ENCODE results near the gene PRELID3B.
A peak's percentile ranks its signal among the peaks of the same experiment; 100 is the strongest.

PRELID3B gene

DNA sequence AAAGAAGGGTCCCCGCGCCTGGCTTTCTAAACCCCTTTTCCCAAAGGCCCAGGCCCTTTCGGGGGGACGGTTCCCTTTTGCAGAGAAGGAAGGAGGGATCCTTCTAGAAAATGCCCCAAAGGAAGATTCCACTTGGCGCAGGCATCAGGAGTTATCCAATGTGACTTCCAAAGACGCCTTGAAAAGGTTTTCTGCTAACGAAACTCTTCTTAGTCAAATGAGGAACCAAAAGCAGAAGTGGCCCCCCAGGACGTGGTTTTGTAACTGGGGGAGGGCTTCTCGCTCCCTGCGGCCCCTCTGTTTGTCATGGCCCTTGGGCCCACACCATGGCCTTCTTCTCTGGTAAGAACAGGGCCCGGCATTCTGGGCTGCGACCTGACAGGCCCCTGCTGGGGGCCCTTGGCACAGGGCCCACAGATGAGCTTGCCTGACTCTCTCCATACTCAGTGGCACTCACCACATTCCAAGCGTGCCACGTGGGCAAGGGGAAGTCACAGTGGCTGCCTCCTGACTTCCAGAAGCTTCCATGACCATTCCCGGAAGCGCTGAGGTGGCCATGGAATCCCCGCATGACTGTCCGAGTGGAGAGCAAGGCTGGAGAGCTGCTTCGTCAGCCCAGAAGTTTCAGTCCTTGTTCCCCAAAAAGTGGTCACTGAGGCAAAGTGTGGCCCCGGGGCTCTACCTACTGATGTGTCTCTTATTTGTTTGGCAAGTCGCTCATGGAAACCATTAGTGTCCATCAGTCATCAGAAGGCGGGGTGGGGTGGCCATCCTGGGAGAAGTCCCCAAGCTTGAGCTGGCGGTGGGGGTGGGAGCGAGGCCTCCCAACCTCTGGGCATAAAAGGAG is 34.7 kb downstream of the PRELID3B start:
- DNase-seq: no peak

DNA sequence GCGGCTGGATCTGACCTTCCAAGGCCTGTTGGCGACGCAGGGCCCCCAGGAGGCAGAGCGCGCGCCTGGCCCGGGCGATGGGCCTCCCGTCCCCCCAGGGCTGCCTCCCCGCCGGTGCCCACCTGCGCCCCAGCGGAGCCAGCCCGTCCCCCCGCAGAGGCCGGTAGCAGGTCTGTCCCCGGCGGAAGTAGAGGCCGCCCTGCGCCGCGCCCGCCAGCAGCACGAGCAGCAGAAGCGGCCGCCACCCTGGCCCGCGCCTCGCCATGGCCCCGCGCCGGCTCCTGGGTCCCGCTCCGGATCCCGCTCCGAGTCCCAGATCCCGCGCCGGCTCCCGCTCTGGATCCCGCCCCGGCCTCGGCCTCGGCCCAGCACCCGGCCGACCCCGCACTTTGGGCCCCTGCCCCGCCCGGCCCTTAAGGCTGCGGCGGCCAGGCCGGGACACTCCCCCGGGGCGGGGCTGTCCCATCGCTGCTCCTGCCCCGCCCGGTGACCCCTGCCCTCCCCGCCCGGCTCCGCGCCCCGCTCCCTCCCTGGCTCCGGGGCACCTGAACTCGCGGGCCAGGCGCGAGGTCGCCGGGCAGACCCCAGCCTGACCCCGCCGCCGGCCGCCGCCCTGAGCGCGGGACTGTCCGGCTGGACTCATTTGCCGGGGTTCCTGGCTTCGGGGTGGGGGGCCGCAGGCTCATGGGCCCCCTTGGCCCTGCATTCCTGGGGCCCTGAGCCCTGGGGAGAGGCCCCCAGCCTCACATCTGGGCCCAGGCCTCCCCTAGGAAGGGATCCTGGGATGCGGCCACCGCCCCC is 35.5 kb downstream of the PRELID3B start, which contains the start of gene CTSZ:
Gene CTSZ, minus strand, starts transcription at position 391 of the 801 bp plus-strand sequence. Its CDS starts 126 bp downstream, at position 265.
- DNase-seq: no peak

DNA sequence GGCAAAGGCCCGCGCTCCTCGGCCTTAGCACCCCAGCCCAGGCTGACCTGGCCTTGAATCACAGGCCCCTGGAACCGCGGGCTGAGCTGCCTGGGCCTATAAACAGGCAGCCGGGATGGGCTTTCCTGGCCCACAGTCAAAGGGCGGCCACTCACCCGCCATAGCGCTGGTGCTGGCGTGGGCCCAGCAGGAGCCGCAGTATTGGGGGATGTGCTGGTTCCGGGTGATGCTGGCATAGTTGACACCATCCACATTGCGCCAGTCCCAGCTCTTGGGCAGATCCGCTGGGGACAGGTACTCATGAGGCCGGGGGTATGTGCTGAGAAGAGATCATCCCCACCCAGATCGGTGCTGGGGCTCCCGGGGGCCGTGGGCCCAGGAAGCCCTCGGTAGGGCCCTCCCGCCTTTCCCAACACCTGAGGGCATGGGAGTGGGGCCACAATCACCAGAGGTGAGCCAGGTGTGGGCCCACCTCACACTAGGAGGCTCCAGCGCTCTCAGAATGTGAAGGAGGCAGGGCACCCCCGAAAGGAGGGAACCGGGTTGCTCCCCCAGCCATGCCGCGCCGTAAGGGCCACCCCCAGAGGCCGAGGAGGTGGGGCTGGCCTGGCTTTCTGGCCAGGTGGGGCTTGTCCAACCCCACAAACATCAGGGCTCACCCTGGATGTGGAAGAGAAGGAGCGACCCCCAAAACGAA is 36.3 kb downstream of the PRELID3B start:
- DNase-seq: no peak

DNA sequence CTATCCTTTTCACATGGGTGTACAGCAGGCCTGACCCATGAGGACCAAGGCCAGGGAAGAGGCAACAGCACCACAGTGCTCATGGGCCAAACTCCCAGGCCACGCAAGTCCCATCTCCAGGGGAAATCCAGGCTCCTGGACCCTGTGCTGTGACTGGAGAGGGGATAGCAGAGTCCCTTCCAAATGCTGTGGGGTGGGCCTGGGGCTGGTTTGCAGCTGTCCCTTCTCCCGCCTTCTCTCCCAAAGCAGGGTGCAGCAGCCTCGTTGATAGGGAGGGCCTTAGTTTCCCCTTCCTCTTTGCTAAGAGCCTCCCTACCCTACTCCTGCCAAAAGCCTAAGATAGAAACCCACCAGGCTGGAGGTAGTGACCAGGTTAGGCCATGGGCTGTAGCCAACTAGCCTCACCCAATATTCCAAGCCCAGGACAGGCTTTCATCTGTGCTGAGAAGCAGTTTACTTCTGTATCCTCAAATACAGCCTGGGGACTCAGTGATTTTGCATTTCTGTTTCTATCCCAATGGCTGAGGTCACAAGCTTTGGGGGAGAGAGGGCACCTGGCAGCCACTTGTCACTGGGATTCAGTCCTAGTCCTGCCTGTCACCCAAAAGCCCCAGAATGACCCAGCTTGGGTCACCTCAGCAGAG is 36.9 kb downstream of the PRELID3B start:
- no peak for DNase-seq

DNA sequence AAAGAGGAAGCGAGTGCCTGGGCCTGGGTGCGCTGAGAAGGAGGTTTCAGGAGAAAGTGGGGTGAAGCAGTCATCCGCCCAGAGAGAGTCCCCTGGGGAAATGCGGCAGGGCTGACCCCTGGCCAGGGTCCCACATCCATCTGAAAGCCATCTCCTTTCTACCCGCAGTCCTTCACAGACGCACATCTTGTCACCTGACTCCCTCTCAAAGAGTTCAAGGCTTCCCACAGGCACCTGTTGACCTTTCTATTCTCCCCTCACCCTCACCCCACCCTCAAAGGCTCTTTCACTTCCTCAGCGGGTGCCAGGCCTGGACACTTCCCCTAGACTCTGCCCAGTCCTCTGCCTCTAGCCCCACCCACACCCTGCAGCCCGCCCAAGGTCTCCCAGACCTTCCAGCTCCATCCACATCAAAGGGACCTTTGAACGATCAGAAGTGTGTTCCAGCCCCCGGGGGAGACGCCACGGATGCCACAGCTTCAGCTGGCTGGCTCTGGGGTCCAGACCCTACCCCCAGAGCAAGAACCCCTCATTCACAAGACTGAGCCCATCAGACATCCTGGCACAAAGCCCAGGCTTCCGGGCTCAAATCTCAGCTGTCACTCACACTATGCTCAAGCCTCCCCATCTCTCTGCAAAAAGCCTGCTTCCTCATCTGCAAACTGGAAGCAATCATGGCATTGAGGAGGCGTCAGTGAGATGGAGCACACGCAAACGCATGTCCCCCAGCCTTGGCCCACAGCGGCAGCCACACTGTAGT is 37.6 kb downstream of the PRELID3B start:
- peak; percentile 9 for DNase-seq

DNA sequence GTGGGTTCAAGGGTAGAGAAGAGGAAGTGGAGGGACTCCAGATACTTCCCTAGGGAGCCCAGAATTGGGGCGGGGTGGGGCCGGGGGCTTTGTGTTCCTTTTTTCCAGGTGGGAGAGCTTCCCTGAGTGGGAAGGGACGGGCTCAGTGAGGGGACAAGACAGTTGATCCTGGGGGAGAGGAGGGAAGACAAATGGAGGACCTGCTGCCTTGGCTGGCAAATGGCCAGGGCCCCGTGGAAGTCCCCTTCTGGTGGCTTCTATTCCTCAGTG is 38.2 kb downstream of the PRELID3B start:
- DNase-seq: peak; percentile 8

DNA sequence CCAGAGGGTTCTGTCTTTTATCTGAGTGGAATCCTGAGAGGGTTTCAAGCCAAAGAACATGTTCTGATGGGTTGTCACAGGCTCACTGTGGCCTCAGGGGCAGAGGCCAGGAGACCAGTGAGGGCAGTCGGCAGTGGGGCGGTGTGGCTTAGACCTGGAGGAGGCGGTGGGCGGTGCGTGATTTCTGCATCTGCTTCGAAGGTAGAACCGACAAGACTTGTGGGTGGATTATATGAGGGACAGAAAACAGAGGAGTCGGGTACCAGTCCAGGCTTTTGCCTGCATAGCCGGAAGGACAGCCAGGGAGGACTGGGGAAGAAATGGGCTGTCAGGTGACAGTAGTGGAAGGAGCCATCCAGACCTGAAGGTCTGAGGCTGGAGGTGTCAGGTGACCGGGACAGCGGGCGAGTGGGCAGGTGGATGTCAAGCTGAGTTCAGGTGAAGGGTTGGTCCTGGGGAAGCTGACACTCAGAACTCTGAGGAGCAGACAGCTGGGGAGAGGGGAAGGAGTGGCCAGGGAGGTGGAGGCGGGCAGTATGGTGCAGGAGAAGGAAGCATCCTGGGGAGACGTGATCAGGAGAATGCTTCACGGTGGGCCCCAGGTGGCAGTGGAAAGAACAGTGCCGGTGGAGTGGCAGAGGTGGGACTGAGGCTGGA is 38.6 kb downstream of the PRELID3B start:
- DNase-seq: no peak

DNA sequence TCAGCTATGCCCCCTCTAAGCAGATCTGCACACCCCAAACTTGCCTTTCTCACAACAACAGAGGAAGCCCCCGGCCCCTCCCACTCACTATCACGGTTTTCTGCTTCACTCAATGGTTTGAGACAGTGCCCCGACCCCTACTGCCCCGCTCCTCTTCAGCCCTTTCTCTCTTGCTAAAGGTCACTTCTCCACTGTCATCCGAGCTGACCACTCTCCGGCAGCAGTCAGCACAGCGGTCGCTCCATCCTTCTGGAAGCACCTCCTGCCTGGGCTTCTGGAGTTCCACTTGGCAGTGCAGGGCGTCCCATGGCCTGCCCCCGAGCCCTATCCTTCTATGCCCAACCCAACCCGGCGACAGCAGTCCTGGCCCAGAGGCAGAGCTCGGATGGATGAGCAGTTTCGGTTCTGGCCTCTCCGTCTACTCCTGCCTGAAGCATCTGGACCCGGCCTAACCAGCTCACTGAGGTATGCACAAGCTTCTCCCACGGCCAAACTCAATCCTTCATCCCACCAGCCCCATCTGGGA is 39.6 kb downstream of the PRELID3B start:
- no peak for DNase-seq

DNA sequence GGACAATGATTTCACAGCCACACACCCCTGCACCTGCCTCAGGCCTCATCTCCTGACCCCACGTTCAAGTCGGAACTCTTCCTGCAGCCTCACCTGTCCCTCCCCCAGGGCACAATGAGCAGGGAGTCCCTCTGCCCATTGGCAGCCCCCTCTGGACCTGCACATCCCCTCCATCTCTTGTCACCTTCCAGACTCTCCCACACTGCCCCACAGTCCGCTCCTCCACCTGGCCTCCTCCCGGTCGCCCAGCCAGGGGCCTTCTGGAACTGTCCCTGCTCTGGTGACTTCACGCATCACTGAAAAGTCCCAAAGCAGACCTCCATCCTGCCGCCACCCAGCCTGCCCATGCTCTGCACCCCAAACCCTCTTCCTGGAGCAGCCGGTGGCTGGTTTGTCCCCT is 40.2 kb downstream of the PRELID3B start:
- DNase-seq: no peak

DNA sequence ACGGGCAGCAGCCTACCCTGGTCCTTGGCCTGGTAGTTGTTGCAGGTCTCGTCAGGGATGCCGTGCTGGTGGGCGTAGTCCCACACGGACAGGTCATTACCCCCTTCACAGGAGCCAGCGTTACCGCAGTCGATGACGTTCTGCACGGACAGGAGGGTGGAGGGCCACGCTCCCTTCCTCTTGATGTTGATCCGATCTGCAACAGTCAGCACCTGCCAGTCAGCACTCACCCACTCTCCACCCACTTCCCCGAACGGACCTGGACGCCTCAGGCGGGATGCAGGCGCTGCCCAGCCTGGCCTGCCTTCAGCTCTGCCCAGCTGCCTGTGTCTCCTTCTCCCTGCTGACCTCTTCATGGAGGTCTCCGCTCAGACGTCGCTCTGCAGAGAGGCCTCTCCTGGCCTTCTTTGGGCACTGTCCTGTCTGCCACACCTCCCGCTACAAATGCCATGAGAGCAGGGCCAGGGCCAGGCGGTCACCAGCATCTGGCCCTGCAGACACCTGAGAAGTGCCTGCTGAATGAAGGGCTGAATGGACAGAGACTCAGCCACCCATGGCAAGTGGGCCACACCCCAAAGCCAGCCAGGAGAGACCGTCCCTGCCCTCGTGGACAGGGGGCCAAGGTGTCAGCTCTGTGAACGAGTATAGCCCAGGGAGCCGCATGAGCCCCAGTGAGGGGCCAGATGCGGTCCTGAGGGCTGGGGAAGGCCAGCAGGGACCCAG is 41.0 kb downstream of the PRELID3B start:
- no peak for DNase-seq

DNA sequence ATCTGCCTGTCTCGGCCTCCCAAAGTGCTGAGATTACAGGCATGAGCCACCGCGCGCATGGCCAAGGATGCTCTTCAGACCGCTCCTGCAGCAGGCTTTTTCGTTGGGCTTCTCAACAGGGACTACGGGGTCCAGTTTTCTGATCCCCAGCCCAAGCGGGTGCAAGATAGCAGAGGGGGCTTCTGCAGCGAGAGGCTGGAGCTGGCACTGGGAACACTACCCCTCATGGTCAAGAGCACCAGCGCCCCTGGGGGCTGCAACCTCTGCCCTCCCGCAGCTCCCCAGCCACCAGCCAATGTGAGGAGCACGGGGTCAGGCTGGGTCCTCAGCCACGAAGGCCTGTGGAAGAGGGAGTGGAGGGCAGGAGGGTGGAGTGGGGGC is 41.5 kb downstream of the PRELID3B start:
- DNase-seq: no peak

DNA sequence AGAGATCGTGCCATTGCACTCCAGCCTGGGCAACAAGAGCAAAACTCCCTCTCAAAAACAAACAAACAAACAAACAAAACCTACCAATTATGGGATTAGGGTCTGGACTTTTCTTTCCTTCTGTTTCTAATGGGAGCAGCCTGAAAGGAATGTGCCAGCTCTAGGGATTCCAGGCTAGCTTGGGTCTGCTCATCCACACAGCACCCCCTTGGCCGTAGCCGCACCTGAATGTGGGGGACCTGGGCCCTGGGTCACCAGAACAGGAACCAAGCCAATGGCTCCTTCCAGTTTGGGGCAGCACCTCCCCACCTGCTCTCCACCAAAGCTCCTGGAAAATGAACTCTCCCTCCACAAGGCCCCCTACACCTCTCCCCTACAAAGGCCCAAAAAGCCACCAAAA is 42.3 kb downstream of the PRELID3B start:
- DNase-seq: no peak

DNA sequence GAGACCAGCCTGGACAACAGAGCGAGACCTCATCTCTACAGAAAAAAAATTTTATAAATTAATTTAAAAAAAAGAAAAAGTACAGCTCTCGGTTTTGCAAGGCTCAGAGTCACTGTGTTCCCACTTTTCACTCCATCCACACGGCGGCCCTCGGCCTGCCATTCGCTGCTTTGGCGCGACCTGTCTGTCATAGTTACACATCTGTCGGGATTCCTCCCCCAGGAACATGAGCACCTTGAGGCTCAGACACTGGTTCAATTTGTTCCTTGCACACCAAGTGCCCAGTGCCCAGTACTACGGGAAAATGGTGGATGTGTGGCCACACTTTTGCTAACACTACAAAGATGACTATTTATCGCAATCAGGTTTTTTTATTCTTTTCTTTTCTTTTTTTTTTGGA is 43.9 kb downstream of the PRELID3B start:
- no peak for DNase-seq

DNA sequence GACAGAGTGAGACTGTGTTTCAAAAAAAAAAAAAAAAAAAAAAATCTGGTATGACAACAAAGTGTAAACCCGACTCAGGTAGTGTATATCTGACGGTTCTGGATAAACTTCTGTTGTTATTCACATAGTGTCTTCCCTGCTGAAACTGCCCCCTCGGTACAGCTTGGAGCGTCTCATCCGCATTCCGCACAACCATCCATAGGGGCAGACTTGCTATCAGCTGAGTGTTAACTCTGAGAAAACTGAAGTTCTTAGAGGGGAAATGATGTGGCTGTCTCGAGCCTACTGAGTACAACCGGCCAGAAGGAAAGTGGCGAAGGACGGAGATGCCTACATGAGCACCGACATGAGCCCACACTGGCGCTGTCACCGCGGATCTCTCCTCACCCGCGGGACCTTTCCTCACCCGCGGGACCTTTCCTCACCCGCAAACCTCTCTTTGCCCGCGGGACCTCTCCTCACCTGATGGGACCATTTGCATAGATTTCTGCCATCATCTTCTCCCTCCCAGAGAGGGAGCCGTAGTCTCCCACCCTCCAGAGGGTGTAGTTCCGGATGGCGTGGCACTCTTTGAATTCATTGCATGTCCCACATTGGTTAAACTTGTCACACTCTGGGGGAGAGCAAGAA is 45.3 kb downstream of the PRELID3B start:
- DNase-seq: no peak

DNA sequence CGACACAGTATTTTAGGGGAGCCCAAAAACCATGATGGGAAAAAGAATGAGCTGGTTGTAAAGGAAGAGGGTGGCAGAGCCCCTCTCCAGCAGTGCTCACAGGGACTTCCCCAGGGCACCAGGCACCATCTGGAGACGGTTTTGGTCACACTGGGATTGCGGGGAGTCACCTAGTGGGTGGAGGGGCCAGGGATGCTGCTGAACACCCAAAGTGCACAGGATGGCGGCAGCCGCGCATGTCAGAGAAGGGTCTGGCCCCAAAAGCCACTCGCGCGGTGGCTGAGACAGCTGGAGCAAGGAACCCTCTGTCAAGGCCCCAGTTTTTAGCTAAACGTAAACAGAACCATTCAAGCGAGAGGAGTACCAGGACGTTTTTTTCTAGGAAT is 46.4 kb downstream of the PRELID3B start:
- DNase-seq: no peak

DNA sequence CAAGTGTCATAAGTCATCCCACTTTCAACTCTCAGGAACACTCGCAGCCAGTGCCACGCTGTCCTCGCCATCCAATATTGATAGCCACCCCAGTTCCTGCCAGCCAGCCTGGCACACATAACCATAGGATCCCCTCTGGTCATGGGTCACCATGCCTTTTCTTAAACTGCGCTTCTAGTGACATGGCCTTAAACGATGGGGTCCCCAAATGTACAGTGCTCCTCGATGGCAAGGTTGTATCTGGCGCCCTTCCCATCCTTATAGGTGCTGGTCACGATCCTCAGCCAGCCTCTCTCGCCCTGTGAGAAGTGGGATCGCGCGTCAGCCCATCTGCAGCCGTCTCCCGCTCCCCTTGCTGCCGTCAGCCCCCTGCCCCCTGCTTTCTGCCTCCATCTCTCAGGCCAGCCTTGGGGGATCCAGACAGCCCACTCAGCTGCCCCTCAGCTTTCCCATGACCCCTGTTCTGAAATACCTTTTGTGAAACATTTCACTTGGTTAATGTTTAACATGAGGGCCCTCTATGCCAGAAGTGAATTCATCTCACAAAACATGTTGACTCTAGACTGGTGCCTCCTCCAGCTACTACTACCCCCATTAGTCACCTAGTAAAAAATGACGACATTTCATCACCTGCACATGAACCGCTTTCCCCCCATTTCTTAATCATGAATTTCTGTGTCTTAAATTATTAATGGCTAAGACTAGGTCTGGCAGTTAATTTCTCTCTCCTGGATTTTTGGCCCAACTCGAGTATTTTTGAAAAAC is 46.9 kb downstream of the PRELID3B start:
- no peak for DNase-seq

DNA sequence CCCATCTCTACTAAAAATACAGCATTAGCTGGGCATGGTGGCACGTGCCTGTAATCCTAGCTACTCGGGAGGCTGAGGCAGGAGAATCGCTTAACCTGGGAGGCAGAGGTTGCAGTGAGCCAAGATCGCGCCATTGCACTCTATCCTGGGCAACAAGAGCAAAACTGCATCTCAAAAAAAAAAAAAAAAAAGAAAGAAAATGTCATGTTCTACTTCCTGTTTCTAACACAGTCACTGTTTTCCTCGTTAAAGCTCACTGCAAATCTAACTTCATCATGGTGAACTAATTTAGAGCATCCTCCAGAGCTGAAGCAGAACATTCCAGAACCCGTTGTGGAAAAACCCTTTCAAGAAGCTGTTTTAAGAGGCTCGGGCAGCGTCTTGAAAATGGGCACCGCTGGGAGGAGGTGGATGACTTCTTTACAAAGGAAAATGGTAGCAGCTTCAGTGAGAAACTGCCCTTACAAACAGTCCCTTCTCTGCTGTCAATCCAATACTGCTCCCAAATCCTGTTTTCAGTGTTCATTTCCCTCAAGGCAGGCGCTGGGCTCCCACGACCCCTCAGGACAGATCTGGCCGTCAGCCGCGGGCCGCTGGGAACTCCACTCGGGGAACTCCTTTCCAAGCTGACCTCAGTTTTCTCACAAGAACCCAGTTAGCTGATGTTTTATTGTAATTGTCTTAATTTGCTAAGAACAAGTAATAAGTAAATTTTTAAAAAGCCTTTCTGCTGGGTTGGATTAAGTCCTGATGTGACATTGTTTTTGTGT is 48.0 kb downstream of the PRELID3B start:
- DNase-seq: no peak

DNA sequence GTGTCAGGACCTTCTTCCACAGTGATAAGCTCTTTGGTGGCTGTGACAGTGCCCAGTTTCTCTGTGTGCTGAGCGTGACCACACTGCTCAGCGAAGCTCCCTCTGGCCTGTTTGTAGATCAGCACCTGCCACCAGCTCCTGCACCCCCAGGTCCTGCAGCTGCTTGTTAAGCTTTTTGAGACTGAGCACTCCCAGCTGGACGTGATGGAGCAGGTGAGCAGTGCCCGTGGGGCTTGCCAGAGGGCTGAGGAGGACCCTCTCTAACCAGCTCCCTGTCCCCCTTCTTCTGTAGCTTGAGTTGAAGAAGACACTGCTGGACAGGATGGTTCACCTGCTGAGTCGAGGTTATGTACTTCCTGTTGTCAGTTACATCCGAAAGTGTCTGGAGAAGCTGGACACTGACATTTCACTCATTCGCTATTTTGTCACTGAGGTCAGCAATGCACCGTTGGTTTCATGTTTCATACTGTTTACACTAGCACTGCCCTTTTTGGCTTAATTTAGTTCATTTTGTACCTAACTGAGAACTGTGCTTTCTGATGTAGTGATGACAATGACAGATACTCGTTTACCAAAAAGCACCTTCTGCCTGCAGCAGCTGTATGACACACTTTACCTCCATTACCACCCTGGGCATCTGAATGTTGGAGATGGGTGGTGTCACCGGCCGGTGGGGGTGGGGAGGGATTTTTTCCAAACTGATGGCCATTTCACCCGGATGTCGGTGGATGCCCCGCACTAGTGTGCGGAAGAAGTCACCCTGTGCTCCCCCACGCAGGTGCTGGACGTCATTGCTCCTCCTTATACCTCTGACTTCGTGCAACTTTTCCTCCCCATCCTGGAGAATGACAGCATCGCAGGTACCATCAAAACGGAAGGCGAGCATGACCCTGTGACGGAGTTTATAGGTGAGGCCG is 49.0 kb downstream of the PRELID3B start:
- no peak for DNase-seq
